ENCODE measurements around the gene KCNT1.

KCNT1 gene

GRCh38 chr9:135821733-135822373, 119.9 kb downstream of the KCNT1 start:
- DNase-seq: no peak
- ATAC-seq: no peak

- DNase-seq (no peak), ATAC-seq (no peak)
Observed at GRCh38 chr9:135822374-135822755, 120.4 kb downstream of the KCNT1 start.

GRCh38 chr9:135823036-135823435, 121.1 kb downstream of the KCNT1 start:
- ATAC-seq: no peak
- no peak for DNase-seq

- ATAC-seq: no peak
Observed at GRCh38 chr9:135825435-135826187, 123.6 kb downstream of the KCNT1 start.

GRCh38 chr9:135826188-135826545, 124.2 kb downstream of the KCNT1 start:
- no peak for DNase-seq
- ATAC-seq: no peak

More at GRCh38 chr9:135825435-135826187, 123.6 kb downstream of the KCNT1 start:
- no peak for DNase-seq

- ATAC-seq: no peak
- no peak for DNase-seq
Observed at GRCh38 chr9:135827301-135827700, 125.3 kb downstream of the KCNT1 start.

- ATAC-seq: no peak
Observed at GRCh38 chr9:135827866-135828580, 126.0 kb downstream of the KCNT1 start.

GRCh38 chr9:135828656-135829055, 126.7 kb downstream of the KCNT1 start:
- DNase-seq (no peak), ATAC-seq (no peak)

More at GRCh38 chr9:135827866-135828580, 126.0 kb downstream of the KCNT1 start:
- no peak for DNase-seq

GRCh38 chr9:135830496-135830895, 128.5 kb downstream of the KCNT1 start:
- ATAC-seq: no peak
- DNase-seq: no peak

GRCh38 chr9:135833864-135834263, 131.9 kb downstream of the KCNT1 start:
- DNase-seq (no peak), ATAC-seq (no peak)

GRCh38 chr9:135835131-135835530, 133.1 kb downstream of the KCNT1 start:
- DNase-seq: no peak
- no peak for ATAC-seq

GRCh38 chr9:135839516-135839915, 137.5 kb downstream of the KCNT1 start:
- DNase-seq (no peak), ATAC-seq (no peak)

- ATAC-seq (no peak), DNase-seq (no peak)
Observed at GRCh38 chr9:135840107-135840506, 138.1 kb downstream of the KCNT1 start.

- ATAC-seq: no peak
Observed at GRCh38 chr9:135840539-135840938, 138.6 kb downstream of the KCNT1 start.

More at GRCh38 chr9:135840539-135840938, 138.6 kb downstream of the KCNT1 start:
- DNase-seq: no peak
